ENCODE results near the gene MLF2.
"Not testable (repeated sequence)": the region's sequence is repeated elsewhere in the genome, so short reads cannot be mapped to it uniquely, and the experiment has no call there.

Gene MLF2

GRCh38 chr12:6729186-6729585 is 23.8 kb downstream of the MLF2 start:
- no peak for FAIRE-seq

- FAIRE-seq: no peak
Measured at GRCh38 chr12:6725350-6725749, 27.6 kb downstream of the MLF2 start.

- FAIRE-seq: no peak
Measured at GRCh38 chr12:6724409-6724797, 28.5 kb downstream of the MLF2 start.

- FAIRE-seq: peak; percentile 55
Measured at GRCh38 chr12:6723607-6724408, 29.1 kb downstream of the MLF2 start, which contains the start of gene COPS7A. Gene COPS7A (plus strand): TSS chr12:6724046. CDS start chr12:6724657, 611 bp downstream.

DNA sequence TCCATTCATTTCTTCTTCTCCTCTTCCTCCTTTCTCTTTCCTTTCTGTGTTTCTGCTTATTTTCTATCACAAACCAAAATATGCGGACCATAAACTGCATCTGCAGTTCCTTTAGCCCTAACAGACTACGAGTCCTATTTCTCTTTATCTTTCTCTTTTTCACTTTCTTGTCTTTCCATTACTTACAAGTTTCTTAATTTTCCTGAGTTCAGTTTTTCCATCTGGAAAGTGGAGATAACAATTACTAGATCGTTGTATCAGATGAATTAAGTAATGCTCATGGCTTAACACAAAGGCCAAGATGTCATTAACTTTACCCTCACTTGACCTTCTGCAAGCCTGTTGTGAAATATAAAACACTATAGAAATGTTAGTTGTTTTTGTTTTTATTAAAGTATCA is 30.1 kb downstream of the MLF2 start:
- FAIRE-seq: no peak

DNA sequence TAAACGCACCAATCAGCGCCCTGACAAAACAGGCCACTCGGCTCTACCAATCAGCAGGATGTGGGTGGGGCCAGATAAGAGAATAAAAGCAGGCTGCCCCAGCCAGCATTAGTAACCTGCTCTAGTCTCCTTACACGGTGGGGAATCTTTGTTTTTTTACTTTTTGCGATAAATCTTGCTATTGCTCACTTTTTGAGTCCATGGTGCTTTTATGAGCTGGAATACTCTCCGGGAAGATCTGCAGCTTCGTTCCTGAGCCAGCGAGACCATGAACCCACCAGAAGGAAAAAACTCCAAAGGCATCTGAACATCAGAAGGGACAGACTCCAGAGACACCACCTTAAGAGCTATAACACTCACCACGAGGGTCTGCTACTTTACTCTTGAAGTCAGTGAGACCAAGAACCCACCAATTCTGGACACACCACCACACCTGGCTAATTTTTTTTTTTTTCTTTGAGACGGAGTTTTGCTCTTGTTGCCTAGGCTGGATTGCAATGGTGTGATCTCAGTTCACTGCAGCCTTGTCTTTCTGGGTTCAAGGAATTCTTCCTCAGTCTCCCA is 36.0 kb downstream of the MLF2 start:
- FAIRE-seq: no peak

DNA sequence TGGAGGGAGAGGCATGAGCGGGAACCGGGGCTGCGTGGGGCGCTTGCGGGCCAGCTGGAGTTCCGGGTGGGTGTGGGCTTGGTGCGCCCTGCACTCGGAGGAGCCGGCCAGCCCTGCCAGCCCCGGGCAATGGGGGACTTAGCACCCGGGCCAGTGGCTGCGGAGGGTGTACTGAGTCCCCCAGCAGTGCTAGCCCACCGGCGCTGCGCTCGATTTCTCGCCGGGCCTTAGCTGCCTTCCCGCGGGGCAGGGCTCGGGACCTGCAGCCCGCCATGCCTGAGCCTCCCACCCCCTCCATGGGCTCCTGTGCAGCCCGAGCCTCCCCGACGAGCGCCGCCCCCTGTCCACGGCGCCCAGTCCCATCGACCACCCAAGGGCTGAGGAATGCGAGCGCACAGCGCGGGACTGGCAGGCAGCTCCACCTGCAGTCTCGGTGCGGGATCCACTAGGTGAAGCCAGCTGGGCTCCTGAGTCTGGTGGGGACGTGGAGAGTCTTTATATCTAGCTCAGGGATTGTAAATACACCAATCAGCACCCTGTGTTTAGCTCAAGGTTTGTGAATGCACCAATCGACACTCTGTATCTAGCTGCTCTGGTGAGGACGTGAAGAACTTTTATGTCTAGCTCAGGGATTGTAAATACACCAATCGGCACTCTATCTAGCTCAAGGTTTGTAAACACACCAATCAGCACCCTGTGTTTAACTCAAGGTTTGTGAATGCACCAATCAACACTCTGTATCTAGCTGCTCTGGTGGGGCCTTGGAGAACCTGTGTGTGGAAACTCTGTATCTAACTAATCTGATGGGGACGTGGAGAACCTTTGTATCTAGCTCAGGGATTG is 36.7 kb downstream of the MLF2 start:
- not testable (repeated sequence) for FAIRE-seq

DNA sequence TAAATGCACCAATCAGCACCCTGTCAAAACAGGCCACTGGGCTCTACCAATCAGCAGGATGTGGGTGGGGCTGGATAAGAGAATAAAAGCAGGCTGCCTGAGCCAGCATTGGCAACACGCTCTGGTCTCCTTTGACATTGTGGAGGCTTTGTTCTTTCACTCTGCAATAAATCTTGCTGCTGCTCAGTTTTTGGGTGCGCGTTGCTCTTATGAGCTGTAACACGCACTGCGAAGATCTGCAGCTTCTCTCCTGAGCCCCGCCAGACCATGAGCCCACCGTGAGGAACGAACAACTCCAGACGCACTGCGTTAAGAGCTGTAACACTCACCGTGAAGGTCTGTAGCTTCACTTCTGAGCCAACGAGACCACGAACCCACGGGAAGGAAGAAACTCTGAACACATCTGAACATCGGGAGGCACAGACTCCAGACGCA is 44.0 kb downstream of the MLF2 start:
- no peak for FAIRE-seq

GRCh38 chr12:6708351-6708750 is 44.6 kb downstream of the MLF2 start:
- not testable (repeated sequence) for FAIRE-seq

DNA sequence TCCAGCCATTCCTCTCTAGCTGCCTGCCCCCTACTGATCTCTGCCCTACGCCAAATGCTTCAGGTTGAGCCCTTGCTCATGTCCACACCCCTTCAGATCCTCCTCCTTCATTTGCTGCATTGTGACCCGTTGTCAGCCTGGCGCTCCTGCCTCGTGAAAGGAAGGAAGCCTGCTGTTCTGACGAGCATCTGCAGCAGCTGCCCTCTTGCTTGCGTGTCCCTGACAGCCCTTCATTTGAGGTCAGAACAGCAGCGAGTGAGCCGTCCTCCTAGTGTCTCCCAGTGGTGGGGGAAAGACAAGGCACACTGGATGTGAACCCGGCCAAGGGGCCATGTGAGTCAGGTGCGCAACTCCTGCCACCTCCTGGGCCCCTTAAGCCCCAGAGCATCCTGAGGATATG is 49.3 kb downstream of the MLF2 start:
- no peak for FAIRE-seq

DNA sequence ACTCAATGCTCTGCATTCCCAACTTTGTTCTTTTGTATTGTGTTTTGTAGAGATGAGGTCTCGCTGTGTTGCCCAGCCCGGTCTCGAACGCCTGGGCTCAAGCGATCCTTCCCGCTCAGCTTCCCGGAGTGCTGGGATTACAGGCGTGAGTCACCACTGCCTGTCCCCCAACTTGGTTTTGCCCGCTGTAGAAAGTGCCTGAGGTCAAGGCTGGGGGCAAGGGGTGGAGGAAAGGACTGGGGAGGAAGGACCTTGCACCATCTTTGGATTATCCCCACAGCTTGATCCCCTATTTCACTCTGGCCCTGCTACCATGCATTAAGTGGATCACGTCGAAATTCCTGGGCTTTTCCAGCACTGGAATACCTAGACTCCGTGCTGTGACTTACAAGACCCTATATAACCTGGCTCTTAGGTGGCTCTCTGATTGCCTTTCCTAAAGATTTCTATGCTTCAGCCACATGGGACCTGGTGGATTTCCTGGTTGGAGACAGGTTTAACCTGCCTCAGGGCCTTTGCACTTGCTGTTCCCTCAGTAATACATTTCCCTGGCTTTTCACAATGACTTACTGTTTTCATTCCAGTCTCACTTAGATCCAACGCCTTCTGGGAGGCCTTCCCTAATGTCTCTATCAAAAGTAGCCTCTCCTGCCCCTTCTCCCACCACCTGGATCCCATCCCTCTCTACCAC is 51.7 kb downstream of the MLF2 start:
- no peak for FAIRE-seq

GRCh38 chr12:6700646-6701051 is 52.3 kb downstream of the MLF2 start, which contains the start of gene PIANP:
Gene PIANP (minus strand): TSS chr12:6700815. CDS start chr12:6698061, 2,754 bp downstream.
- no peak for FAIRE-seq

GRCh38 chr12:6699989-6700645 is 52.8 kb downstream of the MLF2 start:
- FAIRE-seq: no peak

- no peak for FAIRE-seq
Measured at GRCh38 chr12:6699259-6699988, 53.5 kb downstream of the MLF2 start.

GRCh38 chr12:6698352-6699046 is 54.4 kb downstream of the MLF2 start:
- no peak for FAIRE-seq

Measured in colon (tissue), 2 donors.